Measurements from ENCODE around the gene WDR70. TPM values are rescaled to one million over a fixed set of nuclear protein-coding genes. Genes with fewer than 3 reads are reported as not detected.
"Not testable (repeated sequence)": the region's sequence is repeated elsewhere in the genome, so short reads cannot be mapped to it uniquely, and the experiment has no call there.

The WDR70 gene
- total and polyA plus RNA-seq, 3 donors from 2014 or later: 25.3 to 27.6 (median 25.5) TPM

- no peak overlapping the region for H3K4me3 ChIP-seq
- intact Hi-C loops (cut with DNase I; ENCODE audit: low total_unique reads): no loop called here
- TF ChIP-seq CTCF (IDR thresholded peaks at IDR 0.05) (no peak), POLR2A (IDR thresholded peaks at IDR 0.05) (no peak)
- no peak overlapping the region for H3K27ac ChIP-seq
- no peak for DNase-seq
- no peaks in the 10 kb centered on the region for H3K9me3 ChIP-seq
- H3K36me3 ChIP-seq (ENCODE audit: low read depth, missing control alignments): no peaks in the 10 kb centered on the region
- 65 to 66% methylated on average over 3 of the region's 3 CpGs for WGBS, 2 donors
- no peaks in the 10 kb centered on the region for H3K27me3 ChIP-seq
- H3K4me1 ChIP-seq: no peaks in the 10 kb centered on the region
These were observed 92.6 kb downstream of the WDR70 start for GRCh38 chr5:37471666-37472197.

GRCh38 chr5:37477426-37477825 lies 98.3 kb downstream of the WDR70 start:
- Histone ChIP-seq H3K36me3 (ENCODE audit: low read depth, missing control alignments) (no peaks in the 10 kb centered on the region), H3K4me1 (no peaks in the 10 kb centered on the region), H3K27me3 (no peaks in the 10 kb centered on the region), H3K27ac (no peak overlapping the region), H3K4me3 (no peak overlapping the region), H3K9me3 (no peaks in the 10 kb centered on the region)
- TF ChIP-seq POLR2A (IDR thresholded peaks at IDR 0.05) (no peak), CTCF (IDR thresholded peaks at IDR 0.05) (no peak)
- no peak for DNase-seq
- intact Hi-C loops (cut with DNase I; ENCODE audit: low total_unique reads): no loop called here

GRCh38 chr5:37478121-37478894 lies 99.2 kb downstream of the WDR70 start:
- TF ChIP-seq CTCF (IDR thresholded peaks at IDR 0.05) (no peak), POLR2A (IDR thresholded peaks at IDR 0.05) (no peak)
- DNase-seq: no peak
- no peaks in the 10 kb centered on the region for H3K9me3 ChIP-seq
- H3K4me1 ChIP-seq: no peaks in the 10 kb centered on the region
- H3K27me3 ChIP-seq: no peaks in the 10 kb centered on the region
- H3K4me3 ChIP-seq: no peak overlapping the region
- H3K36me3 ChIP-seq (ENCODE audit: low read depth, missing control alignments): no peaks in the 10 kb centered on the region
- 65 to 69% methylated on average over 4 of the region's 4 CpGs for WGBS, 2 donors
- intact Hi-C loops (cut with DNase I; ENCODE audit: low total_unique reads): no loop called here
- H3K27ac ChIP-seq: no peak overlapping the region

- H3K27ac ChIP-seq; H3K4me1 ChIP-seq; intact Hi-C loops (cut with DNase I; ENCODE audit: low total_unique reads); H3K27me3 ChIP-seq; H3K4me3 ChIP-seq; H3K9me3 ChIP-seq; DNase-seq; H3K36me3 ChIP-seq (ENCODE audit: low read depth, missing control alignments): not testable (repeated sequence)
- WGBS, 2 donors: 100% methylated on average over 3 of the region's 3 CpGs
These were observed 102.3 kb downstream of the WDR70 start for GRCh38 chr5:37481395-37481794.

GRCh38 chr5:37490120-37490810 lies 111.1 kb downstream of the WDR70 start:
- Histone ChIP-seq H3K36me3 (ENCODE audit: low read depth, missing control alignments) (no peaks in the 10 kb centered on the region), H3K4me1 (no peaks in the 10 kb centered on the region), H3K4me3 (no peak overlapping the region), H3K27ac (no peak overlapping the region), H3K9me3 (no peaks in the 10 kb centered on the region), H3K27me3 (no peaks in the 10 kb centered on the region)
- no peak for DNase-seq
- TF ChIP-seq POLR2A (IDR thresholded peaks at IDR 0.05) (no peak), CTCF (IDR thresholded peaks at IDR 0.05) (no peak)
- intact Hi-C loops (cut with DNase I; ENCODE audit: low total_unique reads): no loop called here
- WGBS, 2 donors: 97% methylated on average over 2 of the region's 2 CpGs; no CpG with 5 or more reads in 1 of the 2 donors
